IMR-90 (cell line): ENCODE measurements around the gene TNFAIP8. TPM values are rescaled to one million over a fixed set of nuclear protein-coding genes. Genes with fewer than 3 reads are reported as not detected.

Experiments
- ATAC-seq: fragments of 200-7000 bp; cut with Tn5 transposase; 2 replicates; pipeline ENCODE4 v1.9.1; 2020; ENCODE audit warnings: low read depth, mild to moderate bottlenecking, moderate library complexity
- BruUV-seq: library from RNA; stranded (reverse); fragments of 400-500 nt; replicated peaks from 2 replicates; lab custom pipeline; 2021; lab: Mats Ljungman, UMichigan
- CTCF ChIA-PET: fragments of 300-600 bp; formaldehyde crosslinking; extraction: SDS; loops from one replicate; lab custom pipeline; 2021; ENCODE audit warnings: antibody characterized with exemption; lab: Yijun Ruan, JAX
- POLR2A ChIA-PET: fragments of 300-600 bp; sonication (Branson Sonifier 250); formaldehyde crosslinking; loops from one replicate; lab custom pipeline; 2022; ENCODE audit warnings: antibody characterized with exemption; ENCODE audit not compliant: unreplicated experiment; lab: Charles Lee
- DNase-seq: peaks from one replicate; pipeline ENCODE4 v3.0.0; 2013
- H2AFZ ChIP-seq: replicated peaks from 2 replicates; pipeline ENCODE3; 2013; ENCODE audit warnings: low read length, mild to moderate bottlenecking; ENCODE audit not compliant: poor library complexity
- H2AK5ac ChIP-seq: 2 replicates; pipeline ENCODE4 v1.6.1; 2013; ENCODE audit warnings: low read depth, low read length, inconsistent platforms
- H2AK9ac ChIP-seq: replicated peaks from 2 replicates; pipeline ENCODE3; 2013; ENCODE audit warnings: mild to moderate bottlenecking, low read depth, low read length, moderate library complexity; ENCODE audit not compliant: poor library complexity
- H2BK120ac ChIP-seq: 2 replicates; pipeline ENCODE4 v1.6.1; 2013; ENCODE audit warnings: low read depth, low read length, inconsistent platforms
- H2BK15ac ChIP-seq: 3 replicates; pipeline ENCODE4 v1.6.1; 2013; ENCODE audit warnings: low read depth, low read length, inconsistent platforms
- H2BK20ac ChIP-seq: 2 replicates; pipeline ENCODE4 v1.6.1; 2013; ENCODE audit warnings: low read depth, mild to moderate bottlenecking, inconsistent platforms, low read length, moderate library complexity
- H2BK5ac ChIP-seq: 2 replicates; pipeline ENCODE4 v1.6.1; 2013; ENCODE audit warnings: mild to moderate bottlenecking, low read depth, low read length, inconsistent platforms; ENCODE audit not compliant: poor library complexity, severe bottlenecking
- H3K14ac ChIP-seq: replicated peaks from 2 replicates; pipeline ENCODE4 v1.6.1; 2013; ENCODE audit warnings: low read depth, low read length, inconsistent platforms
- H3K18ac ChIP-seq: 2 replicates; pipeline ENCODE4 v1.6.1; 2013; ENCODE audit warnings: low read depth, low read length, control low read depth
- H3K23ac ChIP-seq: 2 replicates; pipeline ENCODE4 v1.6.1; 2013; ENCODE audit warnings: low read depth, low read length, inconsistent platforms
- H3K27ac ChIP-seq: 2 replicates; pipeline ENCODE4 v1.5.1; 2013; ENCODE audit warnings: mild to moderate bottlenecking, control low read depth, low read length; ENCODE audit not compliant: insufficient read depth
- H3K27me3 ChIP-seq: 2 replicates; pipeline ENCODE4 v1.6.1; 2013; ENCODE audit warnings: low read length; ENCODE audit not compliant: control insufficient read depth, insufficient read depth
- H3K36me3 ChIP-seq: 2 replicates; pipeline ENCODE4 v1.6.1; 2013; ENCODE audit warnings: low read length, mixed read lengths; ENCODE audit not compliant: control insufficient read depth, insufficient read depth
- H3K4ac ChIP-seq: 2 replicates; pipeline ENCODE4 v1.6.1; 2013; ENCODE audit warnings: low read depth, low read length, inconsistent platforms
- H3K4me1 ChIP-seq: 2 replicates; pipeline ENCODE4 v1.6.1; 2013; ENCODE audit warnings: low read length, mixed read lengths; ENCODE audit not compliant: control insufficient read depth, insufficient read depth
- H3K4me2 ChIP-seq: 2 replicates; pipeline ENCODE4 v1.6.1; 2013; ENCODE audit warnings: low read depth, mild to moderate bottlenecking, control low read depth, low read length, moderate library complexity
- H3K4me3 ChIP-seq: 2 replicates; pipeline ENCODE4 v1.5.1; 2013; ENCODE audit warnings: low read depth, mild to moderate bottlenecking, control low read depth, low read length, moderate library complexity; ENCODE audit not compliant: insufficient read depth
- H3K56ac ChIP-seq: 2 replicates; pipeline ENCODE4 v1.6.1; 2013; ENCODE audit warnings: low read length, inconsistent platforms; ENCODE audit not compliant: insufficient read depth; ENCODE audit errors: extremely low read depth
- H3K79me1 ChIP-seq, 2 experiments: 2 replicates each; pipeline ENCODE4 v1.6.1; 2013; ENCODE audit warnings: low read length in 2 of 2, inconsistent platforms in 1 of 2, low read depth in 1 of 2
- H3K9ac ChIP-seq: 2 replicates; pipeline ENCODE4 v1.6.1; 2013; ENCODE audit warnings: low read depth, low read length, control low read depth
- H3K9me1 ChIP-seq: 2 replicates; pipeline ENCODE4 v1.6.1; 2013; ENCODE audit warnings: low read length, inconsistent platforms; ENCODE audit not compliant: insufficient read depth
- H3K9me3 ChIP-seq: 2 replicates; pipeline ENCODE4 v1.6.1; 2013; ENCODE audit warnings: low read length; ENCODE audit not compliant: control insufficient read depth, insufficient read depth
- H4K20me1 ChIP-seq: 2 replicates; pipeline ENCODE4 v1.6.1; 2013; ENCODE audit warnings: low read length, inconsistent platforms; ENCODE audit not compliant: insufficient read depth
- H4K5ac ChIP-seq: 2 replicates; pipeline ENCODE4 v1.6.1; 2013; ENCODE audit warnings: mild to moderate bottlenecking, low read depth, low read length, control low read depth
- H4K8ac ChIP-seq, 2 experiments: 2 replicates each; pipeline ENCODE4 v1.6.1; 2013; ENCODE audit warnings: low read depth in 2 of 2, low read length in 2 of 2, control low read depth in 1 of 2, inconsistent platforms in 1 of 2
- H4K91ac ChIP-seq: 2 replicates; pipeline ENCODE4 v1.6.1; 2013; ENCODE audit warnings: low read depth, low read length, inconsistent platforms; ENCODE audit not compliant: insufficient read depth
- MAZ ChIP-seq: IDR thresholded peaks from 2 replicates; pipeline ENCODE4 v1.6.1; 2012; ENCODE audit warnings: low read depth, mild to moderate bottlenecking, low read length, improper control_type of control experiment, moderate library complexity, borderline replicate concordance
- MXI1 ChIP-seq: IDR thresholded peaks from 2 replicates; pipeline ENCODE4 v1.6.1; 2012; ENCODE audit warnings: low read depth, mild to moderate bottlenecking, low read length, moderate library complexity, borderline replicate concordance
- RCOR1 ChIP-seq: IDR thresholded peaks from 2 replicates; pipeline ENCODE4 v1.6.1; 2012; ENCODE audit warnings: mild to moderate bottlenecking, low read length, improper control_type of control experiment; ENCODE audit not compliant: insufficient replicate concordance
- SMC3 ChIP-seq: fragments of 150-350 bp; IDR thresholded peaks from 2 replicates; pipeline ENCODE4 v1.6.1; 2016; ENCODE audit warnings: low read depth, mild to moderate bottlenecking, antibody characterized with exemption, low read length, moderate library complexity
- USF2 ChIP-seq: fragments of 150-350 bp; IDR thresholded peaks from 2 replicates; pipeline ENCODE4 v1.6.1; 2017; ENCODE audit warnings: mild to moderate bottlenecking, antibody characterized with exemption, low read length, low read depth
- WGBS, 2 experiments: methylation state at CpG; one replicate each; pipeline versions ENCODE4 v1.1.5 to v1.1.7; 2013; ENCODE audit warnings: missing lambda C conversion rate in 2 of 2; ENCODE audit not compliant: insufficient read length in 1 of 2; ENCODE audit errors: extremely low coverage in 2 of 2; 5-methylcytosine and 5-hydroxymethylcytosine counted together
- dilution Hi-C: fragments of 300-500 bp; cut with HindIII; formaldehyde crosslinking; loops from one replicate; pipeline ENCODE4 v1.14.3; 2018; ENCODE audit warnings: low sequenced_read_pairs; ENCODE audit not compliant: unreplicated experiment
- in situ Hi-C: fragments of 300-500 bp; cut with MboI; formaldehyde crosslinking; loops from 3 replicates; pipeline ENCODE4 v1.14.3; 2019; ENCODE audit warnings: low sequenced_read_pairs, inconsistent platforms, mixed read lengths
- intact Hi-C: fragments of 100-400 bp; cut with micrococcal nuclease; formaldehyde crosslinking; loops from 2 replicates; pipeline ENCODE4 v1.10.0; 2022
- polyA plus RNA-seq, 3 experiments: library from polyadenylated mRNA; depleted of rRNA; stranded (reverse); fragments of >200 nt; gene quantifications; 2 replicates each; pipeline ENCODE4 v1.2.3, GENCODE V29; 2012; ENCODE audit warnings: low replicate concordance in 1 of 3
- total RNA-seq: library from RNA; depleted of rRNA; stranded (reverse); fragments of >200 nt; gene quantifications from 2 replicates; pipeline ENCODE4 v1.2.3, GENCODE V29; 2012
- TF ChIP-seq, protein P1 (sequence below): conservative IDR thresholded peaks from 2 replicates; pipeline ENCODE4 v1.5.1; 2012; ENCODE audit warnings: mild to moderate bottlenecking, low read depth, low read length, improper control_type of control experiment

The TNFAIP8 gene
- total and polyA plus RNA-seq, 2 of the 4 experiments (the other 2 are of a cell fraction), result 20.3 to 29.9 TPM

DNA sequence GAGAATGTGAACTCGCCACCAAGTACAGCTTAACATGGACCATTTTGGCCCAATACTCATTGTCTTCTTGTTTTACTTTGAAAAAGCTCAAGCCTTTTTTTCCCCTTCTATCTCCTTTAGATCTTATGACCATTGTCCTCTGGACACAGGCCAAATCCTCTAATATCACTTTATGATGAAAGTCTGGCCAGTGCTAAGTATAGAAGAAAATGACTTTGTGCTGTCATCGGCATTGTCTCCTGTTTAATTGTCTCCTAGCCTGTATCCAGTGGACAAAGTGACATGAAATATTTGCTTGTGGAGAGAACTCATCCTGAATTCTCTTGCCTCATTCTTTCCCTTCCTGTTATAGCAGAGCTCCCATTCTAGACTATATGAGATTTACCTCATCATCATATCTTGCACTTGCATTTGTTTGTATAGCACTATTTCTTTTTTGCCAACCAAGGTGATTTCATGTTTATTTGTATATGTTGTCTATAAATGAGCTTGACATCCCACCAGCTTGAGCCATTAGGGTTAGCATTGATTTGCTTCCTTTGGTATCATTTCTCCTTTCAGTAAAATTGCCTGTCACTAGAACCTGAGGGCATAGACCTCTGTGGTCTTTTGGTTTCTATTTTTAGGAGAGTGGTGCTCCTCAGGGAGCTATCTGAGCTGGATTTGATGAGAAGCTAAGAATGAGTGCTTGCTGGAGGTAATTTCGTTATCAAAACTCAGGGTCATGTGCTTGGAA, 18.8 kb upstream of the TNFAIP8 start (continued):
- TF ChIP-seq, protein P1, sequence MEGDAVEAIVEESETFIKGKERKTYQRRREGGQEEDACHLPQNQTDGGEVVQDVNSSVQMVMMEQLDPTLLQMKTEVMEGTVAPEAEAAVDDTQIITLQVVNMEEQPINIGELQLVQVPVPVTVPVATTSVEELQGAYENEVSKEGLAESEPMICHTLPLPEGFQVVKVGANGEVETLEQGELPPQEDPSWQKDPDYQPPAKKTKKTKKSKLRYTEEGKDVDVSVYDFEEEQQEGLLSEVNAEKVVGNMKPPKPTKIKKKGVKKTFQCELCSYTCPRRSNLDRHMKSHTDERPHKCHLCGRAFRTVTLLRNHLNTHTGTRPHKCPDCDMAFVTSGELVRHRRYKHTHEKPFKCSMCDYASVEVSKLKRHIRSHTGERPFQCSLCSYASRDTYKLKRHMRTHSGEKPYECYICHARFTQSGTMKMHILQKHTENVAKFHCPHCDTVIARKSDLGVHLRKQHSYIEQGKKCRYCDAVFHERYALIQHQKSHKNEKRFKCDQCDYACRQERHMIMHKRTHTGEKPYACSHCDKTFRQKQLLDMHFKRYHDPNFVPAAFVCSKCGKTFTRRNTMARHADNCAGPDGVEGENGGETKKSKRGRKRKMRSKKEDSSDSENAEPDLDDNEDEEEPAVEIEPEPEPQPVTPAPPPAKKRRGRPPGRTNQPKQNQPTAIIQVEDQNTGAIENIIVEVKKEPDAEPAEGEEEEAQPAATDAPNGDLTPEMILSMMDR, result no peak

DNA sequence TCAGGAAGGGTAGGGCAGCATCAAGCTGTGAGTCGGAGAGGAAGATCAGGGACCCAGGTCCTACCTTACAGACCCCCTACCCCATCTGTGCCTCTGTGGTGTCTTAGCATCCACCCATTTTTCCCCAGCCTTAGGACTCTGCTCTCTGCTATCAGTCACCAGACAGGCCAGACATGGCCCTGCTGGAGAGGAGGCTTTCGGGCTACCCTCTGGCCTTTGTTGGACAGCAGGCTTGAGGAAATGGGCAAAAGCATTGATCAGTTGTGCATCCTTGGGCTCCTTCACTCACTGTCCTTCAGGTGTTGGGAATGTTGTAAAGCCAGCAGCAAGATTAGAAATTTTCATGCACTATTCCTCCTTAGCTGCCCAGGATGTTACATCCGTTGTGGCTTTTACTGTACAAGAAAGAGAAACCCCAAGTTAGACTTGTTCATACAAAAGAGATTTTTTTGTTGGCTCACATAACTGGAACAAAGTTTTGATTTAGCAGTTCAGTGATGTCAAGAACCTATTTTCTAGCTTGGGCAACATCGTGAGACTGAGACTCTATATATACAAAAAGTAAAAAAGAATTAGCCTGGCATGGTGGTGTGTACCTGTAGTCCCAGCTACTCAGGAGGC, 17.4 kb upstream of the TNFAIP8 start:
- no peak overlapping the region; the same call in 1 of the 2 replicates for H2AK5ac ChIP-seq
- no peak overlapping the region for H3K9ac ChIP-seq
- CTCF ChIA-PET, result interaction anchor here (1.8 kb wide), 1 partner anchor 74 kb away, joined by 6 read pairs; no protein-coding TSS in a partner anchor
- no peak overlapping the region for H2AFZ ChIP-seq
- TF ChIP-seq USF2 (no peak), RCOR1 (no peak), MAZ (no peak), MXI1 (no peak), SMC3 (no peak)
- H3K27me3 ChIP-seq, result no peaks in the 10 kb centered on the region
- H3K14ac ChIP-seq, result no peak overlapping the region
- WGBS, 2 experiments, result no CpG with 5 or more reads among the region's 4 CpGs
- H2BK120ac ChIP-seq, result no peak overlapping the region
- no peaks in the 10 kb centered on the region for H3K9me3 ChIP-seq
- H4K8ac ChIP-seq, result no peak overlapping the region
- no peak overlapping the region for H2BK15ac ChIP-seq
- peaks cover 0 to 12% of the 10 kb centered on the region in 2 experiments; a peak in 2 of 4 replicates for H3K79me1 ChIP-seq
- no peak for ATAC-seq
- H3K23ac ChIP-seq, result no peak overlapping the region
- POLR2A ChIA-PET, result no interaction called here
- H2BK5ac ChIP-seq, result no peak overlapping the region
- in situ Hi-C loops, result no loop called here
- no peak overlapping the region for H4K5ac ChIP-seq
- no peak overlapping the region for H3K4me3 ChIP-seq
- intact Hi-C loops, result loop anchor here (5.0 kb wide), 1 partner anchor 316 kb away; no protein-coding TSS in a partner anchor
- H3K18ac ChIP-seq, result no peak overlapping the region
- dilution Hi-C loops, result no loop called here
- H4K20me1 ChIP-seq, result 0 out of 2 replicates have a peak, but pooled peaks cover 3% of the 10 kb centered on the region
- no peak overlapping the region for H2AK9ac ChIP-seq
- no peak overlapping the region for H3K4me2 ChIP-seq
- H2BK20ac ChIP-seq, result no peak overlapping the region
- peaks cover under 1% of the 10 kb centered on the region; the same call in 1 of the 2 replicates for H3K9me1 ChIP-seq
- peaks cover 3% of the 10 kb centered on the region for H3K4me1 ChIP-seq
- no peak for DNase-seq
- no peak overlapping the region for H3K56ac ChIP-seq
- H3K4ac ChIP-seq, result no peak overlapping the region
- H4K91ac ChIP-seq, result no peak overlapping the region
- no peak overlapping the region for H3K27ac ChIP-seq
- H3K36me3 ChIP-seq, result no peaks in the 10 kb centered on the region
- BruUV-seq, result no TSS peak
